ENCODE results near the gene SNRPB. TPM values are rescaled to one million over a fixed set of nuclear protein-coding genes. Genes with fewer than 3 reads are reported as not detected.
A peak's percentile ranks its signal among the peaks of the same experiment; 100 is the strongest.
"Not testable (repeated sequence)": the region's sequence is repeated elsewhere in the genome, so short reads cannot be mapped to it uniquely, and the experiment has no call there.

SNRPB gene
- total and polyA plus RNA-seq, 2 of the 13 experiments (the other 11 are each of a cell fraction or from before 2014, with no cell fraction given), result 473 to 844 TPM

DNA sequence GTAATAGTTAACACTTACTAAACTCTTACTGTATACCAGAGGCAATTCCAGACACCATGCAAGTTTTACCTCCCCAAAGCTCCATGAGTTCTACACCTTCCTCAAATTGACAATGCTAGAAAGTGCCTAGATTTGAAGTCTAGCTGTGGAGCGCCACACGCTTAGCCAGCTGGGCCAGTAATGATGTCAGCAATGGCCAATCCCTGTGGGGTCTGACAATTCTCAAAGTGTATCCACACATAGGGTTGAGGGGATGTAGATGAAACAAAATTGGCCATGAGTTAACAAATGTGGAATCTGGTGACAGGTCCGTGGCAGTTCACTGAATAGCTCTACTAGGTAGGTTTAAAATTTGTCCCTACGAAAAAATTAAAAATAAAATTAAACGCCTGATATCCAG lies 36.9 kb upstream of the SNRPB start:
- no TSS peak for BruUV-seq (replicated peaks)
- H3K4me2 ChIP-seq (ENCODE audit: low read depth, low read length), result peak overlapping the region; percentile 99

DNA sequence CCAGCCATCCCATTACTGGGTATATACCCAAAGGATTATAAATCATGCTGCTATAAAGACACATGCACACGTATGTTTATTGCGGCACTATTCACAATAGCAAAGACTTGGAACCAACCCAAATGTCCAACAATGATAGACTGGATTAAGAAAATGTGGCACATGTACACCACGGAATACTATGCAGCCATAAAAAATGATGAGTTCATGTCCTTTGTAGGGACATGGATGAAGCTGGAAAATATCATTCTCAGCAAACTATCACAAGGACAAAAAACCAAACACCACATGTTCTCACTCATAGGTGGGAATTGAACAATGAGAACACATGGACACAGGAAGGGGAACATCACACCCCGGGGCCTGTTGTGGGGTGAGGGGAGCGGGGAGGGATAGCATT lies 35.8 kb upstream of the SNRPB start:
- BruUV-seq (replicated peaks); intact Hi-C loops (cut with micrococcal nuclease; ENCODE audit: unreplicated experiment): not testable (repeated sequence)

More for the DNA sequence above, 36.9 kb upstream of the SNRPB start:
- in situ Hi-C loops (cut with HindIII; ENCODE audit: extremely low pct_ligation_motif_present, low pct_unique_long_range_greater_than_20kb), result no loop called here
- Histone ChIP-seq H3K36me3 (replicated peaks in 1 of 2; ENCODE audit: control insufficient read depth in 1 of 2, insufficient read depth in 2 of 2, low read length in 2 of 2) (no peaks in the 10 kb centered on the region), H3K4me1 (ENCODE audit: insufficient read depth, low read length) (peaks cover 30% of the 10 kb centered on the region), H3K79me2 (ENCODE audit: insufficient read depth, low read length) (peaks cover 21% of the 10 kb centered on the region), H4K20me1 (ENCODE audit: insufficient read depth, low read length) (no peaks in the 10 kb centered on the region), H3K9ac (ENCODE audit: insufficient read depth, low read depth, low read length) (peak overlapping the region; percentile 80), H2AFZ (ENCODE audit: low read length) (no peak overlapping the region), H3K27ac (ENCODE audit: extremely low read length, insufficient read depth, low read length) (no peak overlapping the region), H3K27me3 (ENCODE audit: control insufficient read depth in 1 of 2, insufficient read depth in 2 of 2, low read length in 2 of 2) (peaks cover 0 to 2% of the 10 kb centered on the region in 2 experiments; a peak in 2 of 5 replicates), H3K9me3 (ENCODE audit: low read length) (no peaks in the 10 kb centered on the region), H3K4me3 (replicated peaks in 1 of 3; ENCODE audit: insufficient read depth in 1 of 3, low read depth in 2 of 3, low read length in 3 of 3) (peak overlapping the region; percentile 88 to 96 (median 91); a peak in 5 of 6 replicates)
- POLR2A ChIA-PET, result interaction anchor here (0.9 to 3.8 kb wide), 4 partner anchors 16 to 145 kb away, joined by 3 to 32 read pairs (median 15); partner anchors contain the start of genes NOP56 and SNRPB
- intact Hi-C loops (cut with micrococcal nuclease; ENCODE audit: unreplicated experiment), result no loop called here
- ATAC-seq (no peak), DNase-seq (ENCODE audit: low spot score) (no peak), FAIRE-seq (no peak)
- WGBS (ENCODE audit: low lambda C conversion rate), result 81% methylated on average over 5 of the region's 5 CpGs
- CTCF ChIA-PET (ENCODE audit: low intra/inter-chr PET ratio, low total read pairs), result no interaction called here
- no peak for TF ChIP-seq HNRNPL (IDR thresholded peaks at IDR 0.05; ENCODE audit: low read depth, low read length)
- TF ChIP-seq, protein P1, sequence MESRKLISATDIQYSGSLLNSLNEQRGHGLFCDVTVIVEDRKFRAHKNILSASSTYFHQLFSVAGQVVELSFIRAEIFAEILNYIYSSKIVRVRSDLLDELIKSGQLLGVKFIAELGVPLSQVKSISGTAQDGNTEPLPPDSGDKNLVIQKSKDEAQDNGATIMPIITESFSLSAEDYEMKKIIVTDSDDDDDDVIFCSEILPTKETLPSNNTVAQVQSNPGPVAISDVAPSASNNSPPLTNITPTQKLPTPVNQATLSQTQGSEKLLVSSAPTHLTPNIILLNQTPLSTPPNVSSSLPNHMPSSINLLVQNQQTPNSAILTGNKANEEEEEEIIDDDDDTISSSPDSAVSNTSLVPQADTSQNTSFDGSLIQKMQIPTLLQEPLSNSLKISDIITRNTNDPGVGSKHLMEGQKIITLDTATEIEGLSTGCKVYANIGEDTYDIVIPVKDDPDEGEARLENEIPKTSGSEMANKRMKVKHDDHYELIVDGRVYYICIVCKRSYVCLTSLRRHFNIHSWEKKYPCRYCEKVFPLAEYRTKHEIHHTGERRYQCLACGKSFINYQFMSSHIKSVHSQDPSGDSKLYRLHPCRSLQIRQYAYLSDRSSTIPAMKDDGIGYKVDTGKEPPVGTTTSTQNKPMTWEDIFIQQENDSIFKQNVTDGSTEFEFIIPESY (CRISPR knock-in tag; IDR thresholded peaks at IDR 0.05), result 0 out of 2 replicates have a peak, but pooled peaks have one; percentile 42

DNA sequence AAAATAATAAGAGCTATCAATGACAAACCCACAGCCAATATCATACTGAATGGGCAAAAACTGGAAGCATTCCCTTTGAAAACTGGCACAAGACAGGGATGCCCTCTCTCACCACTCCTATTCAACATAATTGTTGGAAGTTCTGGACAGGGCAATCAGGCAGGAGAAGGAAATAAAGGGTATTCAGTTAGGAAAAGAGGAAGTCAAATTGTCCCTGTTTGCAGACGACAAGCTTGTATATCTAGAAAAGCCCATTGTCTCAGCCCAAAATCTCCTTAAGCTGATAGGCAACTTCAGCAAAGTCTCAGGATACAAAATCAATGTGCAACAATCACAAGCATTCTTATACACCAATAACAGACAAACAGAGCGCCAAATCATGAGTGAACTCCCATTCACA lies 34.2 kb upstream of the SNRPB start:
- CTCF ChIA-PET (ENCODE audit: low intra/inter-chr PET ratio, low total read pairs); in situ Hi-C loops (cut with HindIII; ENCODE audit: extremely low pct_ligation_motif_present, low pct_unique_long_range_greater_than_20kb); H3K9me3 ChIP-seq (ENCODE audit: low read length); DNase-seq (ENCODE audit: low spot score); POLR2A ChIA-PET; H2AFZ ChIP-seq (ENCODE audit: low read length); H3K27ac ChIP-seq (ENCODE audit: extremely low read length, insufficient read depth, low read length); intact Hi-C loops (cut with micrococcal nuclease; ENCODE audit: unreplicated experiment); H3K4me3 ChIP-seq (replicated peaks in 1 of 3; ENCODE audit: insufficient read depth in 1 of 3, low read depth in 2 of 3, low read length in 3 of 3); H3K27me3 ChIP-seq (ENCODE audit: control insufficient read depth in 1 of 2, insufficient read depth in 2 of 2, low read length in 2 of 2); H4K20me1 ChIP-seq (ENCODE audit: insufficient read depth, low read length); ATAC-seq; FAIRE-seq; BruUV-seq (replicated peaks); H3K4me2 ChIP-seq (ENCODE audit: low read depth, low read length); H3K9ac ChIP-seq (ENCODE audit: insufficient read depth, low read depth, low read length): not testable (repeated sequence)
- peaks cover 5 to 11% of the 10 kb centered on the region in 2 experiments; a peak in 4 of 5 replicates for H3K36me3 ChIP-seq (replicated peaks in 1 of 2; ENCODE audit: control insufficient read depth in 1 of 2, insufficient read depth in 2 of 2, low read length in 2 of 2)
- H3K4me1 ChIP-seq (ENCODE audit: insufficient read depth, low read length), result peaks cover 24% of the 10 kb centered on the region
- peaks cover 23% of the 10 kb centered on the region for H3K79me2 ChIP-seq (ENCODE audit: insufficient read depth, low read length)
- WGBS (ENCODE audit: low lambda C conversion rate), result 100% methylated on average over 2 of the region's 2 CpGs

More for the DNA sequence above, 35.8 kb upstream of the SNRPB start:
- H2AFZ ChIP-seq (ENCODE audit: low read length); H3K27me3 ChIP-seq (ENCODE audit: control insufficient read depth in 1 of 2, insufficient read depth in 2 of 2, low read length in 2 of 2); DNase-seq (ENCODE audit: low spot score); H4K20me1 ChIP-seq (ENCODE audit: insufficient read depth, low read length); H3K36me3 ChIP-seq (replicated peaks in 1 of 2; ENCODE audit: control insufficient read depth in 1 of 2, insufficient read depth in 2 of 2, low read length in 2 of 2); FAIRE-seq; in situ Hi-C loops (cut with HindIII; ENCODE audit: extremely low pct_ligation_motif_present, low pct_unique_long_range_greater_than_20kb); CTCF ChIA-PET (ENCODE audit: low intra/inter-chr PET ratio, low total read pairs); ATAC-seq; H3K9ac ChIP-seq (ENCODE audit: insufficient read depth, low read depth, low read length); H3K4me2 ChIP-seq (ENCODE audit: low read depth, low read length); H3K4me3 ChIP-seq (replicated peaks in 1 of 3; ENCODE audit: insufficient read depth in 1 of 3, low read depth in 2 of 3, low read length in 3 of 3); H3K9me3 ChIP-seq (ENCODE audit: low read length); H3K27ac ChIP-seq (ENCODE audit: extremely low read length, insufficient read depth, low read length): not testable (repeated sequence)
- Histone ChIP-seq H3K79me2 (ENCODE audit: insufficient read depth, low read length) (peaks cover 21% of the 10 kb centered on the region), H3K4me1 (ENCODE audit: insufficient read depth, low read length) (peaks cover 30% of the 10 kb centered on the region)
- TF ChIP-seq, protein P2, sequence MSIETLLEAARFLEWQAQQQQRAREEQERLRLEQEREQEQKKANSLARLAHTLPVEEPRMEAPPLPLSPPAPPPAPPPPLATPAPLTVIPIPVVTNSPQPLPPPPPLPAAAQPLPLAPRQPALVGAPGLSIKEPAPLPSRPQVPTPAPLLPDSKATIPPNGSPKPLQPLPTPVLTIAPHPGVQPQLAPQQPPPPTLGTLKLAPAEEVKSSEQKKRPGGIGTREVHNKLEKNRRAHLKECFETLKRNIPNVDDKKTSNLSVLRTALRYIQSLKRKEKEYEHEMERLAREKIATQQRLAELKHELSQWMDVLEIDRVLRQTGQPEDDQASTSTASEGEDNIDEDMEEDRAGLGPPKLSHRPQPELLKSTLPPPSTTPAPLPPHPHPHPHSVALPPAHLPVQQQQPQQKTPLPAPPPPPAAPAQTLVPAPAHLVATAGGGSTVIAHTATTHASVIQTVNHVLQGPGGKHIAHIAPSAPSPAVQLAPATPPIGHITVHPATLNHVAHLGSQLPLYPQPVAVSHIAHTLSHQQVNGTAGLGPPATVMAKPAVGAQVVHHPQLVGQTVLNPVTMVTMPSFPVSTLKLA (IDR thresholded peaks at IDR 0.05), result 0 out of 2 replicates have a peak, but pooled peaks have one; percentile 31
- WGBS (ENCODE audit: low lambda C conversion rate), result over 99% methylated on average over 3 of the region's 5 CpGs
- POLR2A ChIA-PET, result interaction anchor here (3.8 kb wide), 1 partner anchor 36 kb away, joined by 32 read pairs; the partner anchor contains the start of gene SNRPB
